Stimulated activated effector memory CD8-positive, alpha-beta T cell treated with anti-CD3 and anti-CD28 coated beads, Interleukin-12 subunit alpha, Interleukin-12 subunit beta, amount 100 ng/mL, for 72 hours (primary cell): ENCODE results near the gene EID3.
"Not testable (repeated sequence)": the region's sequence is repeated elsewhere in the genome, so short reads cannot be mapped to it uniquely, and the experiment has no call there.

Experiments used
- ATAC-seq: fragments of 150-1000 bp; cut with Tn5 transposase; 2 replicates; pipeline ENCODE4 v1.10.0; 2021
- DNase-seq, 2 donors: peaks; one replicate each; pipeline ENCODE4 v3.0.0; 2021 to 2022; ENCODE audit warnings: low spot score in 2 of 2
- H3K27ac Mint-ChIP-seq: one replicate; pipeline ENCODE4 v1.8.0; 2022; ENCODE audit warnings: mild to moderate bottlenecking, mixed read lengths
- H3K36me3 Mint-ChIP-seq: one replicate; pipeline ENCODE4 v1.8.0; 2022; ENCODE audit warnings: mild to moderate bottlenecking, mixed read lengths
- H3K4me1 Mint-ChIP-seq: one replicate; pipeline ENCODE4 v1.8.0; 2022; ENCODE audit warnings: mixed read lengths
- H3K4me3 Mint-ChIP-seq: one replicate; pipeline ENCODE4 v1.8.0; 2022; ENCODE audit warnings: mild to moderate bottlenecking, mixed read lengths
- H3K9me3 Mint-ChIP-seq: one replicate; pipeline ENCODE4 v1.8.0; 2022; ENCODE audit warnings: mixed read lengths

Gene EID3

GRCh38 chr12:104315326-104316224 is 12.0 kb downstream of the EID3 start:
- no peak overlapping the region for H3K27ac Mint-ChIP-seq

GRCh38 chr12:104316936-104317335 is 13.4 kb downstream of the EID3 start:
- peaks cover 100% of the 10 kb centered on the region for H3K36me3 Mint-ChIP-seq

More at GRCh38 chr12:104315326-104316224, 12.0 kb downstream of the EID3 start:
- Mint-ChIP-seq H3K9me3 (no peaks in the 10 kb centered on the region), H3K36me3 (peaks cover 100% of the 10 kb centered on the region), H3K4me3 (no peak overlapping the region), H3K4me1 (peaks cover 7% of the 10 kb centered on the region)
- DNase-seq: no peak
- no peak for ATAC-seq

GRCh38 chr12:104317538-104318210 is 14.1 kb downstream of the EID3 start:
- H3K4me3 Mint-ChIP-seq: no peak overlapping the region
- H3K27ac Mint-ChIP-seq: no peak overlapping the region
- peaks cover 7% of the 10 kb centered on the region for H3K4me1 Mint-ChIP-seq
- DNase-seq: no peak
- no peaks in the 10 kb centered on the region for H3K9me3 Mint-ChIP-seq
- ATAC-seq: no peak
- peaks cover 99% of the 10 kb centered on the region for H3K36me3 Mint-ChIP-seq

More at GRCh38 chr12:104316936-104317335, 13.4 kb downstream of the EID3 start:
- Mint-ChIP-seq H3K27ac (no peak overlapping the region), H3K4me3 (no peak overlapping the region), H3K4me1 (peaks cover 7% of the 10 kb centered on the region), H3K9me3 (no peaks in the 10 kb centered on the region)
- ATAC-seq (no peak), DNase-seq (no peak)

GRCh38 chr12:104319028-104319427 is 15.5 kb downstream of the EID3 start:
- H3K4me1 Mint-ChIP-seq: peaks cover under 1% of the 10 kb centered on the region
- H3K36me3 Mint-ChIP-seq: peaks cover 91% of the 10 kb centered on the region
- ATAC-seq: no peak
- H3K27ac Mint-ChIP-seq: no peak overlapping the region
- H3K4me3 Mint-ChIP-seq: no peak overlapping the region
- H3K9me3 Mint-ChIP-seq: no peaks in the 10 kb centered on the region
- DNase-seq: no peak

GRCh38 chr12:104319918-104320626 is 16.5 kb downstream of the EID3 start:
- H3K9me3 Mint-ChIP-seq: no peaks in the 10 kb centered on the region
- no peak overlapping the region for H3K4me3 Mint-ChIP-seq
- ATAC-seq (no peak), DNase-seq (no peak)
- H3K36me3 Mint-ChIP-seq: peaks cover 91% of the 10 kb centered on the region
- no peaks in the 10 kb centered on the region for H3K4me1 Mint-ChIP-seq
- no peak overlapping the region for H3K27ac Mint-ChIP-seq

GRCh38 chr12:104320627-104321024 is 17.1 kb downstream of the EID3 start:
- Mint-ChIP-seq H3K4me3 (no peak overlapping the region), H3K36me3 (peaks cover 91% of the 10 kb centered on the region), H3K4me1 (no peaks in the 10 kb centered on the region), H3K9me3 (no peaks in the 10 kb centered on the region), H3K27ac (peak overlapping the region; percentile 1)
- no peak for ATAC-seq
- no peak for DNase-seq

- Mint-ChIP-seq H3K4me1 (no peaks in the 10 kb centered on the region), H3K4me3 (no peak overlapping the region), H3K27ac (peak overlapping the region; percentile 1), H3K36me3 (peaks cover 91% of the 10 kb centered on the region), H3K9me3 (no peaks in the 10 kb centered on the region)
- DNase-seq: no peak
- no peak for ATAC-seq
Measured at GRCh38 chr12:104321949-104322348, 18.4 kb downstream of the EID3 start.

- H3K36me3 Mint-ChIP-seq: peaks cover 91% of the 10 kb centered on the region
- not testable (repeated sequence) for H3K4me3 Mint-ChIP-seq, H3K4me1 Mint-ChIP-seq, DNase-seq, H3K27ac Mint-ChIP-seq, ATAC-seq, H3K9me3 Mint-ChIP-seq
Measured at GRCh38 chr12:104322533-104322932, 19.0 kb downstream of the EID3 start.

- ATAC-seq (no peak), DNase-seq (no peak)
- Mint-ChIP-seq H3K36me3 (peaks cover 91% of the 10 kb centered on the region), H3K4me3 (no peak overlapping the region), H3K4me1 (no peaks in the 10 kb centered on the region), H3K9me3 (no peaks in the 10 kb centered on the region), H3K27ac (no peak overlapping the region)
Measured at GRCh38 chr12:104323899-104324298, 20.4 kb downstream of the EID3 start.

GRCh38 chr12:104328278-104328677 is 24.7 kb downstream of the EID3 start:
- H3K9me3 Mint-ChIP-seq, H3K27ac Mint-ChIP-seq, H3K4me3 Mint-ChIP-seq, DNase-seq, H3K4me1 Mint-ChIP-seq, ATAC-seq: not testable (repeated sequence)
- H3K36me3 Mint-ChIP-seq: peaks cover 98% of the 10 kb centered on the region

- H3K4me1 Mint-ChIP-seq: no peaks in the 10 kb centered on the region
- no peaks in the 10 kb centered on the region for H3K9me3 Mint-ChIP-seq
- H3K36me3 Mint-ChIP-seq: peaks cover 100% of the 10 kb centered on the region
- H3K27ac Mint-ChIP-seq: no peak overlapping the region
- DNase-seq: no peak
- H3K4me3 Mint-ChIP-seq: no peak overlapping the region
- no peak for ATAC-seq
Measured at GRCh38 chr12:104328790-104329189, 25.3 kb downstream of the EID3 start.

GRCh38 chr12:104329707-104330532 is 26.4 kb downstream of the EID3 start:
- no peak overlapping the region for H3K27ac Mint-ChIP-seq

GRCh38 chr12:104331376-104331775 is 27.8 kb downstream of the EID3 start:
- ATAC-seq (no peak), DNase-seq (no peak)
- no peaks in the 10 kb centered on the region for H3K9me3 Mint-ChIP-seq

More at GRCh38 chr12:104329707-104330532, 26.4 kb downstream of the EID3 start:
- DNase-seq: no peak
- Mint-ChIP-seq H3K36me3 (peaks cover 100% of the 10 kb centered on the region), H3K4me1 (no peaks in the 10 kb centered on the region), H3K9me3 (no peaks in the 10 kb centered on the region), H3K4me3 (no peak overlapping the region)
- ATAC-seq: no peak

GRCh38 chr12:104332273-104332672 is 28.7 kb downstream of the EID3 start:
- peaks cover 100% of the 10 kb centered on the region for H3K36me3 Mint-ChIP-seq
- not testable (repeated sequence) for H3K4me1 Mint-ChIP-seq, H3K4me3 Mint-ChIP-seq, H3K27ac Mint-ChIP-seq, ATAC-seq, DNase-seq, H3K9me3 Mint-ChIP-seq

More at GRCh38 chr12:104331376-104331775, 27.8 kb downstream of the EID3 start:
- no peaks in the 10 kb centered on the region for H3K4me1 Mint-ChIP-seq
- no peak overlapping the region for H3K4me3 Mint-ChIP-seq
- H3K27ac Mint-ChIP-seq: no peak overlapping the region
- peaks cover 100% of the 10 kb centered on the region for H3K36me3 Mint-ChIP-seq
